Muscle of back (tissue), 13 donors: ENCODE data around the gene ABCC9. TPM values are rescaled to one million over a fixed set of nuclear protein-coding genes. Genes with fewer than 3 reads are reported as not detected.

Experiments used
- DNase-seq, 3 donors: peaks; one replicate each; pipeline versions ENCODE4 v3.0.0 to v3.0.0-alpha.2; 2013
- long read RNA-seq, 9 donors: transcript quantifications; one replicate each; lab custom pipeline, GENCODE V29; 2026
- polyA plus RNA-seq, 10 donors: library from polyadenylated mRNA; unstranded; fragments of 120-200 nt; gene quantifications; one replicate each; pipeline ENCODE4 v1.2.1, GENCODE V29; 2013; ENCODE audit not compliant: insufficient read length in 10 of 10

Gene ABCC9
- polyA plus RNA-seq: 10 to 100 TPM; 54.2 to 86.1 (median 72.2) TPM
- long read RNA-seq, donor 1, partial matches to known transcripts: 0 of 1 reads
- long read RNA-seq, donor 1, other reads (novel, unspliced or antisense): 0 of 1 reads
- long read RNA-seq, donor 2, partial matches to known transcripts: 0 of 4 reads
- long read RNA-seq, donor 2, other reads (novel, unspliced or antisense): 0 of 4 reads
- long read RNA-seq, donor 3: 0 reads
- long read RNA-seq, donor 4: 0 reads
- long read RNA-seq, donor 5: 0 reads
- long read RNA-seq, donor 6: 0 reads
- long read RNA-seq, donor 7, partial matches to known transcripts: 0 of 1 reads
- long read RNA-seq, donor 7, other reads (novel, unspliced or antisense): 0 of 1 reads
- long read RNA-seq, donor 8: 0 reads
- long read RNA-seq, donor 9: 0 reads

DNA sequence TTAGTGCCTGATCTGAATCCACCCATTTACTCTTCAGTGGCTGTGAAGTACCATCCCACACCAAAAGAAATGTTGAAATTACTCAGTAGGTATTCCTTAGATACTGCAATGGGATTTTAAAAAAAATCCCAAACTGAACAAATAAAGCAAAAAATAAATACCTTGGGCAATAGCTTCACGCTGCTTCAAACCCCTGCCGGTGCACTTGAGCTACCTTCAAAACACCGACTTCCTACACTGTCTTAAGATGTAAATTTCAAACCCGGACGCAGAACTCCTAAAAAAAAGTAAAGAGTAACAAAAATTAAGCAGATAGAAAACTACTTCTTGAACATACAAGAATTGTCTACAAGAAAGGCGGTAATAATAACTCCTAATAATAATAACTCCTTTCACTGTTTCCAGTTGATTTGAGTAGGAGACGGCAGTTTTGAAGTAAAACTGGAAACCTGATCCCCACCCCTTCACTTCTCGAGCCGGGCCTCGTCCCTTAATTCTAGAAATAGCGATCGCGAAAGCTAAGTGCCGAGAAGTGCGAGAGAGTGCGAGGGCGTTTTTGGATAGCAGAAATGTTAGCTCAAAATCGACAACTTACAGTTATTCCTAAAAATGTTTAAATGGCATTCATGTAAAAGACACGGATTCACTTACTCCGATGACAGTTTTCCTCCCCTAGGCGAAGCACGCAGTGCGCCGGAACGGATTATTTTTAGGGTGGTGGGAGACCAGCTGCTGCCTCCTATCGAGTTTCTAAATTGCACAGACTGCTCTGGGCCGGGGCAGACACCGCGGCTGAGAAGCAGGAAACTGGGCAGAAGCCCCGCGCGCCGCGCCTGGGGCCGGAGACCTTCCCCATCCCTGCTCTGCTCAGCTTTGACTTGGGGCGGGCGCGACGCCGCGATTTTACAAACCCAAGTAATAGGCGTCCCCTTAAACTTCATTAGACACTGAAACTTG is at the start of gene ABCC9:
TSS of gene ABCC9 (minus strand) at position 878 of the 957 bp plus-strand sequence. CDS start 4,752 bp downstream, outside the sequence.
- DNase-seq: peak; percentile 81 to 93 (median 88)

DNA sequence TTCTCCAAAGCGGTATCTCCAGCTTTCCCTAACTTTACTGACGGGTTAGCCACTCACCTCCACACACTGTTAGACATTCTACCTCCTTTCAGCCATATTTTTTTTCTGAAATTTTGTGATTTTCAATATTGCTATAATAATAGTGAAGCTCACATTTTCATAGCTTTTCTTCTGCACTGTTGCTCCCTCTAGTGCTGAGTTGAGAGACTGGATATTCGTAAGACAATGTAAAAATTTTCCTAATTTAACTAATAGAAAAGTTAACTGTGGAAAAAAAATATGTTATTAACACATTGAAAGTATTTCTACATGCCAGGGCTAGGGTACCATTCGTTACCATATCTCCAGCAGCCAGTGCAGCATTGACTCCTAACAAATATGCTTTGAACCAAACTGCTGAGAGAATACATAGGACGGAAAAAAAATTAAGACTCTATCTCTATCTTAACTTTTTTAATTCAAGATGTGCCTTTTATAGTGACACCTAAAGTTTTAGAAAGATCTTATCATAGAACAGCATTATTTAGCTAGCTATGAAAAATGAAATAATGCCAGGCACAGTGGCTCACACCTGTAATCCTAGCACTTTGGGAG is 48.7 kb upstream of the ABCC9 start:
- DNase-seq: peak; percentile 31 to 65 (median 48)

DNA sequence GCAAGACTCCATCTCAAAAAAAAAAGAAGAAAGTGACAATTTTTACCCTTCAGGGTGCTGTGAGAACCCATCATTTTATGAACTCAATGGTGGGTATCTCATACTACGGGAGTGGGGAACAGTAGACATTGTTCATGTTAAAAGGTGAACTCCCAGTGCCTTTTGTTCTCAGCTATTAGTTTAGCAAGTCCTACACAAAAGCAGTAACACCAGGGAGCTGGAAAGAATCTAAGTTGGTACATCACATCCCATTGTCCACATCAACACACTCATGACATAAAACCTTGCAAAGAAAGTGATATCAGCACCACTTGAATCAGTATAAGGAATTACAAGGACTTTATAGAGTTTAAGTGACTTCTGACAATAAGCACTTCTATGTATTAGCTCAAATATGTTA is 47.4 kb upstream of the ABCC9 start:
- DNase-seq: no peak

DNA sequence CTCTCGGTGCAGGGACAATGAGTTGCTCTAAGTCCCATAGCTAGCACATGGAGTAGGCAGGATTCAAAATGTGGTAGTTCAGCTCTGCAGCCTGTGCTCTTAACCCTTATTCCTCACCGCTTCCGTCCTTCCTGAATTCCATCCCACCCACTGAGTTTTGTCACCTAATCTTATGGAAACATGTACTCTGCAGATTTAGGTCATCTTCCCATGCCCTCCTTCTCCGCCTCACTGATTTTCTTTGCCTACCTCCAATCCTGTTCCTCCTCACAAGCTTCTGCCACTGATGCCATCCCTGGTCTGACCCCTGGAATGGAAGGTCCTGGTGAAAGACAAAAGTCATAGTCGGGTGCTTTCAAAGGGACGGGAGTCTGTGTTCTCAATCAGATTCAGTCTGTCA is 46.5 kb upstream of the ABCC9 start:
- DNase-seq: no peak

DNA sequence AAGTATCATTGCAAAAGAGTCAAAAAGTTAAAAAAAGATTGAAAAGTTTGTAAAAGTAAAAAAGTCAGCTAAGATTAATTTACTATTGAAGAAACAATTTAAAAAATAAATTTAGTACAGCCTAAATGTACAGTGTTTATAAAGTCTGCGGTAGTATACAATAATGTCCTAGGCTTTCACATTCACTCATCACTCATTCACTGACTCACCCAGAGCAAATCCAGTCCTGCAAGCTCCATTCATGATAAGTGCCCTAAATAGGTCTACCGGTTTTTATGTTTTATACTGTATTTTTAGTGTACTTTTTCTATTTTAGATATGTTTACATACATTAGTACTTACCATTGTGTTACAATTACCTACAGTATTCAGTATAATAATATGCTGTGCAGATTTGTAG is 43.9 kb upstream of the ABCC9 start:
- DNase-seq: no peak

DNA sequence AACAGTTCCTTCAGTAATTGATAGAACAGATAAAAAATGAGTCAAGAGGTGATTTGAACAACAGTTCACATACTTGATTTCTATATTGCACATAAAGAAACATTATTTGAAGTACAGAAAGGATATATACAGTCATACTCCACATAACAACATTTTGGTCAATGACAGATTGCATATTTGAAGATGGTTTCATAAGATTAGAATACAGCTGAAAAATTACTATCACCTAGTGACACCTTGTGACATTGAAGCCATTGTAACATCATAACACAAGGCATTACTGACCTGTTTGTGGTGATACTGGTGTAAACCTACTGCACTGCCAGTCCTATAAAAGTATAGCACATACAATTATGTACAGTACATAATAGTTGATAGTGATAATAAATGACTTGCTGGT is 43.1 kb upstream of the ABCC9 start:
- DNase-seq: no peak

DNA sequence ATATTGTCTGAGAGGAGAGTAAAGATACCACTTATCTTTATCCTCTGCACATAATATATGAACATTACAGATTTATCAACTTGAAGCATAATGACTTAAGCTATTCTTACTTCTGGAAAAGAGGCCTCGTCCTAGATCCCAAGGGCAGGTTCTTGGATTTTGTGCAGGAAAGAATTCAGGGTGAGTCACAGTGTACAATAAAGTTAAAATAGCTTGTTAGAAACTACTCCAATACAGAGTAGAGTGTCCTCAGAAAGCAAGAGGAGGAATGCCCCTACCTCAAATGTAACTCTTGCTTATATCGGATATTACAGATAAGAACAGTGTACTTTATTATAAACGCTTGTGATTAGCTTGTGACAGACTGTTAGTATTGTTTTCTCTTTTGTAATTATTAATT is 41.9 kb upstream of the ABCC9 start:
- DNase-seq: peak; percentile 20 to 49 (median 23)

DNA sequence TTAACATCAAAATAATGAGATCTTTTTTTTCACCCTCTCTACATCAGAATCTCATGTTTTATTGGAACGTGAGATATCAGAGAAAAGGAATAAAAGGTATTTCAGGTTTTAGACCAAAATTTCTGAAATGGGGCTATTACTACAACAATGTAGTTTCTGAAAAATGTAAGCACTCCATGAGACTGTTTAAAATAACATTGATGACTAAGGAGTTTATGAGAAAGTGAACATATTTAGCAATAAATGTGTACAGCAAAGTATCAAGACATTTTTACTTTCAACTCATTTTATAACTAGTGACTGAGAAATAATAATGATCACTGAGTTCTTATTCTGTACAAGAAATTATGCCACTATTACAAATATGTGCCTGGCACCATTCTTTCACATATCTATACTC is 39.3 kb upstream of the ABCC9 start:
- DNase-seq: no peak

DNA sequence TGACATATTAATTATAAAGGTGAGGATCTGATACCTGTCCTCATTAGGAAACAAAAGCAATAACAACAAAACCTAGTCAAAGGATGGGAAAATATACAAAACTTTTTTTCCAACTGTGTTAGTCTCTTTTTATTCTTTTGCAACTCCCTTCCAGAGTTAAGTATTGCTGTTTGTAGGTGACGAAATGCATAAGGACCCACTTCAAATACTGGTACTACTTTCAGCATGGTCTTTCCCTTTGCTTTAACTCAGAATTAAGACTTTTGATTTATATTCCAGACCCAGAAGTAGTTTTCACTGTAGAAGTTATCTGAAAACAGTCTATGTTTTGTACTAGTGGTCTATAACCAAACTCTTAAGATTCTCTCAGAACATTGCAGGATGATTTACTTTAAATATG is 34.1 kb upstream of the ABCC9 start:
- DNase-seq: no peak

DNA sequence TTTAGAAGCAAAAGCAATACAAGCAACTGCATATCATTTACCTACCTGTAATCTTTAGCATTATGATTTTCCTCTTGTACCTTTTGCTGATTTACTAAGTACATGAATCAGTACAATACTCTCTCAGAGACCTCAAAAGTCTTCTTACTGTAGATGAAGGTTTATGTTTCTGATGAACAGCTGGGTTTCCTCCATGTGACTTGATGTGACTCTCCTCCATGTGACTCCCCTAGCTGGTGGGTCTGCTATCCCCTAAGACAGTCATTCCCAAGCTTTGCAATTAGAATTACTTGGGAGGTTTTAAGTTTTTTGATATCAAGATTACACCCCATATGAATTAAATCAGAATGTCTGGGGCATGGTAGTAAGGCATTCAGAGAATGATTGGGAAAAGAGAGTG is 32.0 kb upstream of the ABCC9 start:
- no peak for DNase-seq

DNA sequence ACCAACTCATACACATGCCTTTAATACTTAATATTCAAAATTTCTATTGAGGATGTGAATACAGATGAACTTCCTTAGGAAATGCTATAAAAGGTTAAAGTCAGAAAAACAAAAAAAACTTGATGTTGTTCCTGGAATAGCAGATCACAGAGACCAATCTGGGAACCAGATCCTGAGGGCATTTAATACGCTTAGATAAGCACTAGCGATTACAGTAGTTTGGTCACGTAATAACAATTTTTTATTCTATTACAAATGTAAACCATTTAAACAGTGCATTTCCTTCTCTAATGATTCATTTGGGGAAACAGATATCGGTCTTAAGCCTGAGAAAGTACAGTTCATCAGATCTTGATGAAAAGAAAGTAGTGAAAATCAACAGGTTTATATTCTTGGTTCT is 30.8 kb upstream of the ABCC9 start:
- DNase-seq: no peak

DNA sequence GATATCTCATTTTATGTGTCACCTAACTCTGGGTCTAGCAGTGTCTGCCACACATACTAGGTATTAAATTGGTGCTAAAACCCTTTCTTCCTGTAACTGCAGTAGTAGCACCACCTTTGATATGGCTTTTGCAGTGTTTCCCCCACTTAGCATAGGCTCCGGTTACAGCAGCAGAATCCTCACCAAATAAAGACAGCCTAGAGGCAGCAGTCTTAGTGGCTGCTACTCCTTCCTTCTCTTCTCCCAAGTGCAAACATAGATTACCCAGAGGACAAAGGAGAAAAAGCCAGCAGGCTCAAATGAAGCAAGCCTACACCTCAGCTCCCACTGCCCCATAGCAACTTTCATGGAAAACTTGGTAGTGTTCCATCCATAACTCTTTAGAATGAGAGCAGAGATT is 30.1 kb upstream of the ABCC9 start:
- DNase-seq: no peak

DNA sequence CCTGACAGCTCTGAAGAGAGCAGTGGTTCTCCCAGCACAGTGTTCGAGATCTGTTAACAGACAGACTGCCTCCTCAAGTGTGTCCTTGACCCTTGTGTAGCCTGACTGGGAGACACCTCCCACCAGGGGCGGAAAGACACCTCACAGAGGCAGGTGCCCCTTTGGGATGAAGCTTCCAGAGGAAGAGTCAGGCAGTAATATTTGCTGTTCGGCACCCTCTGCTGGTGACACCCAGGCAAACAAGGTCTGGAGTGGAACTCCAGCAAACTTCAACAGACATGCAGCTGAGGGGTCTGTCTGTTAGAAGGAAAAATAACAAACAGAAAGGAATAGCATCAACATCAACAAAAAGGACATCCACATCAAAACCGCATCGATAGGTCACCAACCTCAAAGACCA is 21.6 kb upstream of the ABCC9 start:
- DNase-seq: no peak

DNA sequence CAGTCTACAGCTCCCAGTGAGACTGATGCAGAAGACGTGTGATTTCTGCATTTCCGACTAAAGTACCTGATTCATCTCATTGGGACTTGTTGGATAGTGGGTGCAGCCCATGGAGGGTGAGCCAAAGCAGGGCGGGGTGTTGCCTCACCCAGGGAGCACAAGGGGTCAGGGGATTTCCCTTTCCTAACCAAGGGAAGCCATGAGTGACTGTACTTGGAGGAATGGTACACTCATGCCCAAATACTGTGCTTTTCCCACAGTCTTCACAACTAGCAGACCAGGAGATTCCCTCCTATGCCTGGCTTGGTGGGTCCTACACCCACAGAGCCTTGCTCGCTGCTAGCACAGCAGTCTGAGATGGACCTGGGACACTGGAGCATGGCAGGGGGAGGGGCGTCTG is 21.0 kb upstream of the ABCC9 start:
- no peak for DNase-seq

DNA sequence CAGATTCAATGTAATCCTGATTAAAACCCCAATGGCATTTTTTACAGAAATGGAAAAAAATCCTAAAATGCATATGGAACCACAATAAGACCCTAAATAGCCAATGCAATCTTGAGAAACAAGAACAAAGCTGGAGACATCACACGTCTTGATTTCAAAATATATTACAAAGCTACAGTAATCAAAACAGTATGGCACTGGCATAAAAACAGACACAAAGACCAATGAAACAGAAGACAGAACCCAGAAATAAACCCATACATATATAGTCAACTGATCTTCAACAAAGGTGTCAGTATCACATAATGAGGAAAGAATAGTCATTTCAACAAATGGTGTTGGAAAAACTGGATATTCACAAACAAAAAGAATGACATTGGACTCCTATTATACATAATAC is 9.4 kb upstream of the ABCC9 start:
- DNase-seq: no peak

DNA sequence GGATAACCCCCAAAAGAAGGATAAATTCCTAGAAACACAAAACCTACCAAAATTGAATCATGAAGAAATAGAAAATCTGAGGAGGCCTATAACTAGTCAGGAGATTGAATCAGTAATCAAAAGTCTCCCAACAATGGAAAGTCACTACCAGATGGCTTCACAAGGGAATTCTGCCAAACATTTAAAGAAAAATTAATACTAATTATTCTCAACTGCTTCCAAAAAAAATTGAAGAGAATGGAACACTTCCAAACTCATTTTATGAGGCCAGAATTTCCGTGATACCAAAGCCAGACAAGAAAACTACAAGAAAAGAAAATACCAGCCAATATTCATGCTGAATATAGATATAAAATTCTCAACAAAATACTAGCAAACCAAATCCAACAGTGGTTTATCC is 7.8 kb upstream of the ABCC9 start:
- DNase-seq: no peak

DNA sequence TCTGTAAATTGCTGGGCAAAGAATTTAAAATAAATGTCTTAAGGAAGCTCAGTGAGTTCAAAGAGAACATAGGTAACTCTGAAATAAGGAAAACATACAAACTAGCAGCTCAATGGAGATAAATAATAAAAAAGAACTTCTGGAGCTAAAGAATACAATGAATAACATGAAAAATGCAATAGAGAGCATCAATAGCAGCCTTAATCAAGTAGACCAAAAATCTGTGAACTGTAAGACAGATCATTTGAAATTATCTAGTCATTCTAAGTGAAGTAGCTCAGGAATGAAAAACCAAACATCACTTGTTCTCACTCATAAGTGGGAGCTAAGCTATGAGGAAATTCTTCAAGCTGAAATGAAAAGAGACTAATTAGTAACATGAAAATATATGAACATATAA is 5.8 kb upstream of the ABCC9 start:
- no peak for DNase-seq

DNA sequence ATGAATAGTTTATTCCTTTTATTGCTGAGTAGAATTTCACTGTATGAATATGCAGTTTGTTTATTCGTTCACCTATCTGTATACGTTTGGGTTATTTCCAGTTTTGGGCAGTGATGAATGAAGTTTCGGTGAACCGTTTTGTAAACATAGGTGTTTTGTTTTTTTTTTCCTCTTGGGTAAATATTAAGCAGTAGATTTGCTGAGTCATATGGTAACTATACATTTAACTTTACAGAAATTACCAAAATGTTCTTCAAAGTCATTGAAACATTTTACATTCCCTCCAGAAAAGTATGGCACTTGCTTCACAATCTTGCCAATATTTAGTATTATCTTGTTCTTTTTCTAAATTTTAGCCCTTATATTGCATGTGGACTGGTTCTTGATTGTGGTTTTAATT is 3.8 kb upstream of the ABCC9 start:
- no peak for DNase-seq

DNA sequence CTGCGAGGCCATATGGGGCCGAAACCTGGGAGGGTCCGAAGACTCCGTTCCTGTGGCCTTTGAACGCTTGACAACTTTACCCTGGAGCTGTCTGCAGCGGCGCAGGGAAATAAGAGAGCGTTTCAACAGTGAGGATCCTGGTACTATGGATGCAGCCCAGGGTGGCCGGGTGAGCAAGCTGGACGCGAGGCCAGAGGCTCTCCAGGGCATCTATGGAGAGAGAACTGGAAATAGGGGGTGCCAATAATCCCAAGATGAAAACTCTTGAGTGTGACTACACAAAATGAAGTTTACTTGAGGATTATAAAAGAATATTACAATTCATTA is 1.1 kb upstream of the ABCC9 start:
- no peak for DNase-seq

DNA sequence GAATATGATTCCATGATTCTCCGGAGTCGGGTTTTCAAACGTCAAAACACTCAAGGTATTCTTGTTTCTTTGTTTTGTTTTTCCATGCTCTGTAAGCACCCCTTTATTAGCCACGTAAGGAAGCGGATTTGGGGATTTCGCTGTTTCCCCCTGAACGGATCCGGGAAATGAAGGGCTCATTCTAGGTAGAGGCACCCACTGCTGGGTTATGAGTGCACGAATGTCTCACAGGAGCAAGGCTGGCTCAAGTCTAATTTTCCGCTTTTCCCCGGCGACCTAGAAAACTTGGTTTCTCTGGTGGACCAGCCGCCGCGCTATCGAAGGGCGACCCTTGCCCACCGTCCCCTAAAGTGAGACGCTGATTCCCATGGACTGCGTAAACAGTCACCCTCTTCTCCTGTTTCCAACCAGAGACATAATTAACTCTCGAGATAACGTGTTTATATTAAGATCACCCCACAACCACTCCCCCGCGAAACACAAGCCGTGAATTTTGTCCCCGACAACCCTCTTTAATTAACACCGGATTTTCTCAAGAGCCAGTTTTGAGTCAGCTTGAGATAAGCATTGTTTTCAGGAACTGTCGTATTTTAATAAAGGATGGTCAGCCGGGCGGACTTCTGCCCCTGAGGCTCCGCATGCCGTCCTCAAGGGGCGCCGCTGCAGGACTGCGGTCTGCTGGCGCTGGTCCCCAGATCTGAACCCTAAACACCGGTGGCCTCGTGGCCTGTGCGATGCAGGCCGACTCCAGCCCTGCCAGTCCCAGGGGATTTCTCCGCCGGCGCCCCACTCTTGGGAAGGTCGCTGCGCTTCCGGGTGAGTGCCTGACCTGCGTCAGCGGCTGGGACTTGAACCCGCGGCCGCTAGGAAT is 515 bp upstream of the ABCC9 start:
- peak; percentile 42 to 82 (median 68) for DNase-seq

DNA sequence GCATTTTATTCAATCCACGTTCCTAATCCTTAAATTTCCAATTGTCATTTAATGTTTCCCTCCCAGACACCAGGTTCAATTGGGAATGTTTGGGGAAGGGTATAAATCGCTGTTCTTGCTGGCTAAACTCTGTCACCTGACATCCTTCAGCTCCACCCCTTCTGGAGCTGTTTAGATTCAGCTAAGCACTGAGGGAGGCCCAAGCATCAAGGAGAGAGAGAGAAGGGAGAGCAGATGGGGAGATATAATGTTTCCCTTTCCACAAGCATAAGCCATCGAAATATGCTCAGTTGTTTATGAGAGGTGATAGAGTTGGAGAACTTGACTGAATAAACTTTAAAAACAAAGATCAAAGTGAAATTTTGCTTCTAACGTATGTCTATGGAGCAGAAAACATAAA is 1.8 kb downstream of the ABCC9 start:
- DNase-seq: peak; percentile 43 to 66 (median 46)

DNA sequence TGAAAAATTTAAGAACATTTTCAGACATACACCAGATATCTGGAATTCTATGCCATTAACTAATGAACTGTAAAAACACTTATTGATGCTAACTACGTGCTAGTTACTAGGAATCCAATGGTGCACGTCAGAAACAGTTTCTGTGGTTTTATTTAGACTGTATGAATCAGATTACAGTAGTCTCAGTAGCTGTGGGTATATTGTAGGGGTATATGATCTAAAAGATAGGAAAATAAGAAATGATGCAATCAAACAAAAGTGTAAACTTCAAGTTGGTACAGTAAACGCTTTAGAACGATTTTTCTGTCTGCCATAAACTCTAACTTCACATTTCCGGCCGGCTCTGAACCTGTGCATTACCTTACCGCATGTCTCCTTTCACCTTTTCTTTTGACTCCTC is 2.3 kb downstream of the ABCC9 start:
- no peak for DNase-seq
